Gastroesophageal sphincter (tissue), 4 donors: ENCODE results near the gene CCDC137. TPM values are rescaled to one million over a fixed set of nuclear protein-coding genes. Genes with fewer than 3 reads are reported as not detected.

Source experiments
- ATAC-seq: fragments of 150-250 bp; one replicate; pipeline ENCODE4 v1.9.1; 2016; ENCODE audit warnings: mild to moderate bottlenecking, moderate library complexity
- H3K27ac ChIP-seq, 4 donors: fragments of 200-600 bp; sonication (generic) in 3 of 4; 1 replicate in 3 of 4; 2 replicates in 1 of 4; pipeline ENCODE4 v1.5.1; 2016 to 2019
- H3K27me3 ChIP-seq: fragments of 200-600 bp; sonication (generic); one replicate; pipeline ENCODE4 v1.5.1; 2019
- H3K36me3 ChIP-seq, 2 donors: fragments of 200-600 bp; sonication (generic); one replicate each; pipeline ENCODE4 v1.5.1; 2019; ENCODE audit warnings: control low read depth in 1 of 2
- H3K4me1 ChIP-seq, 3 donors: fragments of 200-600 bp; sonication (generic); 1 replicate in 2 of 3; 2 replicates in 1 of 3; pipeline ENCODE4 v1.5.1; 2016 to 2019; ENCODE audit warnings: control low read depth in 2 of 3
- H3K4me3 ChIP-seq, 2 donors: fragments of 200-600 bp; sonication (generic); one replicate each; pipeline ENCODE4 v1.5.1; 2019; ENCODE audit warnings: mild to moderate bottlenecking in 1 of 2, moderate library complexity in 1 of 2
- H3K9me3 ChIP-seq, 3 donors: fragments of 200-600 bp; sonication (generic); one replicate each; pipeline ENCODE4 v1.5.1; 2017 to 2019; ENCODE audit warnings: control low read depth in 2 of 3
- EP300 ChIP-seq: sonication (generic); formaldehyde crosslinking; IDR thresholded peaks from one replicate; pipeline ENCODE4 v1.6.1; 2017; ENCODE audit warnings: antibody characterized with exemption, mild to moderate bottlenecking
- POLR2A ChIP-seq, 2 donors: fragments of 450-650 bp; IDR thresholded peaks; one replicate each; pipeline ENCODE4 v1.6.1; 2017; ENCODE audit warnings: antibody characterized with exemption in 2 of 2, mild to moderate bottlenecking in 2 of 2, moderate library complexity in 1 of 2
- POLR2AphosphoS5 ChIP-seq: sonication (generic); formaldehyde crosslinking; IDR thresholded peaks from one replicate; pipeline ENCODE4 v1.6.1; 2017; ENCODE audit warnings: antibody characterized with exemption
- WGBS, 2 donors: methylation state at CpG; one replicate each; pipeline ENCODE4 v1.1.5; 2018; ENCODE audit warnings: low coverage in 1 of 2; 5-methylcytosine and 5-hydroxymethylcytosine counted together
- total RNA-seq, 4 donors: library from RNA; depleted of rRNA; stranded (reverse); fragments of >200 nt; gene quantifications; one replicate each; pipeline ENCODE4 v1.1.0, GENCODE V29; 2016
- TF ChIP-seq, protein P1 (sequence below), 4 experiments: fragments of 200-600 bp in 2 of 4; fragments of 450-650 bp in 2 of 4; sonication (generic) in 1 of 4; IDR thresholded peaks; one replicate each; pipeline ENCODE4 v1.5.1; 2017 to 2019; ENCODE audit warnings: antibody characterized with exemption in 4 of 4, mild to moderate bottlenecking in 2 of 4, moderate library complexity in 2 of 4

CCDC137 gene
- total RNA-seq, 4 donors from 2014 or later = 8.2 to 16.1 (median 11.4) TPM

DNA sequence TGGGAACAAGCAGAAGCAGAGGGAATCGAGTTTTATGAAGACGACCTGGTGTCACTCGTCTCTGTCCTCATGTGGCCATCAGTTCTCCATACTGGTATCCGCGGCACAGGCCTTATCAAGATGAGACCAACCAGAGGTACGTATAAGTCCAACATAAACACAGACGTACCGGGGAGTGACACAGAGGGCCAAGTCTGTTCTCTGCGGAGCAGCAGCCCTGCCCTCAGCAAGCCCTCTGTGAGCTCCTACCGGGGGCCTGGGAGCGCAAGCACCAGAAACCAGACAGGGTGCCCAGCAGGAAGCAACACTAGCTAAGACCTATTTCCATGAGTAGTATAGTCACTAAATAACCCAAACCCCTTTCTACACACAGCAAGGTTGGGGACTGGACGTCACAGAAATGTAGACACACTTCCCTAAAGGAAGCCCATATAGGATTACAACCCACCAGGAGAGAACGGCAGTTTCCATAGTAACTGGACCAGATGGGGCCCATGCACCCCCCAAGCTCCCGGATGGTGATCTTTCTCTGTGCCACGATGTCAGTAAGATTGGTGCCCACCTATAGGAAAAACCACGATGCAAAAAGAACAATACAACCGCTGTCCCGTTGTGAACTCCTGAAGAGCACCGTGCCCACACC, 16.1 kb downstream of the CCDC137 start:
- Histone ChIP-seq H3K9me3 (no peaks in the 10 kb centered on the region), H3K36me3 (peaks cover 0 to 50% of the 10 kb centered on the region in 2 donors), H3K4me3 (peak overlapping the region; percentile 88 to 95), H3K4me1 (peaks cover 0 to 52% (median 24%) of the 10 kb centered on the region in 3 donors), H3K27me3 (no peaks in the 10 kb centered on the region), H3K27ac (peak overlapping the region in 3 of 4 donors; percentile 87 to 88 (median 88))
- TF ChIP-seq POLR2AphosphoS5 = no peak
- TF ChIP-seq, protein P1, sequence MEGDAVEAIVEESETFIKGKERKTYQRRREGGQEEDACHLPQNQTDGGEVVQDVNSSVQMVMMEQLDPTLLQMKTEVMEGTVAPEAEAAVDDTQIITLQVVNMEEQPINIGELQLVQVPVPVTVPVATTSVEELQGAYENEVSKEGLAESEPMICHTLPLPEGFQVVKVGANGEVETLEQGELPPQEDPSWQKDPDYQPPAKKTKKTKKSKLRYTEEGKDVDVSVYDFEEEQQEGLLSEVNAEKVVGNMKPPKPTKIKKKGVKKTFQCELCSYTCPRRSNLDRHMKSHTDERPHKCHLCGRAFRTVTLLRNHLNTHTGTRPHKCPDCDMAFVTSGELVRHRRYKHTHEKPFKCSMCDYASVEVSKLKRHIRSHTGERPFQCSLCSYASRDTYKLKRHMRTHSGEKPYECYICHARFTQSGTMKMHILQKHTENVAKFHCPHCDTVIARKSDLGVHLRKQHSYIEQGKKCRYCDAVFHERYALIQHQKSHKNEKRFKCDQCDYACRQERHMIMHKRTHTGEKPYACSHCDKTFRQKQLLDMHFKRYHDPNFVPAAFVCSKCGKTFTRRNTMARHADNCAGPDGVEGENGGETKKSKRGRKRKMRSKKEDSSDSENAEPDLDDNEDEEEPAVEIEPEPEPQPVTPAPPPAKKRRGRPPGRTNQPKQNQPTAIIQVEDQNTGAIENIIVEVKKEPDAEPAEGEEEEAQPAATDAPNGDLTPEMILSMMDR (IDR thresholded peaks at IDR 0.05) = no peak
- TF ChIP-seq EP300 = no peak
- no peak for TF ChIP-seq POLR2A (IDR thresholded peaks at IDR 0.05)
- WGBS, 2 donors = 0 to 22% methylated on average over 3 to 10 of the region's 19 CpGs
- ATAC-seq = no peak

DNA sequence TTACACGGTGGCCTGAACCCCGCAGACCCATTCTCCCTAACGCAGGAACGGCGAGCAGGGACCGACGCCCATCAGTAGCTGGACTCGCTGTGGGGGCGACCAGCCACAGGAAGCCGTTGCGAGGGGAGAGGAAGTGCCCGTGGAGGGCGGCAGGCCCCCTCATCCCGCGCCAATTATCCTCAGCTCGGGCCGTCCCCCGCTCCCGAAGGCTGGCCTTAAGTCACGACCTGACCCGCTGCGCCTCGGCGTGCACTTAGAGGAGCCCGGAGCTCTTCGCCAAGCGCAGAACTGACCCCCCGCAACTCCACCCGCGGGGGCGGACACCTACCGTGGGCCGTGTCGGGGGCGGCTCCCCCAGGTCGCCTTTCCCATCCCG, 16.7 kb downstream of the CCDC137 start:
- Histone ChIP-seq H3K27me3 (no peaks in the 10 kb centered on the region), H3K36me3 (peaks cover 0 to 55% of the 10 kb centered on the region in 2 donors), H3K9me3 (no peaks in the 10 kb centered on the region), H3K4me3 (peak overlapping the region; percentile 88 to 95), H3K27ac (peak overlapping the region; percentile 35 to 88 (median 88)), H3K4me1 (peaks cover 0 to 52% (median 24%) of the 10 kb centered on the region in 3 donors)
- ATAC-seq = peak; percentile 17
- TF ChIP-seq, protein P1 (IDR thresholded peaks at IDR 0.05) = no peak
- whole genome bisulfite sequencing, 2 donors = no CpG with 5 or more reads among the region's 37 CpGs

DNA sequence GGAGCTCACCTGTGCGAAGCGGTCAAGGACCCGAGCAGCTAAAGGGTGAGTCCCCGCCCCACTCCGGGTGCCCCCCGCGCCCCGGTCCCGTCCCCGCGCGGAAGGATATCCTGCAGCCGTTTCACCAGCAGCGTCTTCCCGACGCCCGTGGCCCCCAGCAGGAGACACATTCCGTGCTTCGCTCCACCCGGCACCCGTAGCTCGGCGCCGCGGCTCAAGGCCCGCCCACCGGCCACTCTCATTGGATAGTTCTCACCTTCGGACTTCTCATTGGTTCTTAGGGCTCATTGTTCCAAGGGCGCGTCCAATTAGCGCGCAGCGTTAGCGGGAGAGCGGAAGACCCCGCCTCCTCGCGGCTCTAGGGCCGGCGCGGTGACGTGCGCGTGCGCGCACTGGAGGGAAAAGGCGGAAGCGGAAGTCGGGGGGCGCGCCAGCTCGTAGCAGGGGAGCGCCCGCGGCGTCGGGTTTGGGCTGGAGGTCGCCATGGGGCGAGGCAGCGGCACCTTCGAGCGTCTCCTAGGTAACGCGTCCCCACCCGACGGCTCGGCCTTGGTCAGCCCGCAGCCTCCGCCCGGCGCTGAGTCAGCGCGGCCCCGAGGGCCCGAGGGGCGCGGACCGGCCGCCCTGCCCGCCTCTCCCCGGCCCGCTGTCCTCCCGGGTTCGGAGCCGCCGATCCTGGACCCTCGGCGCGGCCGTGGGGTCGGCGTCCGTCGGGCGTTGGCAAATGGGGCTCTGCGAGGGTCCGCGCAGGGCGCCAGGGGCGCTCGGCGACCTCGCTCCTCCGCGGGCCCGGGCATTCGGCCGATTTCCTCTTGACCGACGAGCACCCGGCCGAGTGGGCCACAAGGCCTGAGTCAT, 17.3 kb downstream of the CCDC137 start, which contains the start of the genes ARL16 and HGS:
TSS of gene ARL16 (minus strand) at position 214 of the 858 bp plus-strand sequence. CDS start at position 170, 44 bp downstream.
TSS of gene HGS (plus strand) at position 428 of the 858 bp plus-strand sequence. CDS start at position 484, 56 bp downstream.
- Histone ChIP-seq H3K27me3 (no peaks in the 10 kb centered on the region), H3K4me1 (peaks cover 0 to 52% (median 24%) of the 10 kb centered on the region in 3 donors), H3K36me3 (peaks cover 0 to 61% of the 10 kb centered on the region in 2 donors), H3K4me3 (peak within 1 kb of the TSS; percentile 88 to 95), H3K27ac (peak within 1 kb of the TSS; percentile 60 to 88 (median 88)), H3K9me3 (no peaks in the 10 kb centered on the region)
- ATAC-seq = peak; percentile 99
- 0% methylated on average over 3 to 4 of the region's 112 CpGs for WGBS, 2 donors
- TF ChIP-seq POLR2A (IDR thresholded peaks at IDR 0.05) (peak; percentile 70 to 75), POLR2AphosphoS5 (peak; percentile 86), EP300 (no peak)
- TF ChIP-seq, protein P1 (IDR thresholded peaks at IDR 0.05) = peak in 1 of 4 experiments; percentile 3

DNA sequence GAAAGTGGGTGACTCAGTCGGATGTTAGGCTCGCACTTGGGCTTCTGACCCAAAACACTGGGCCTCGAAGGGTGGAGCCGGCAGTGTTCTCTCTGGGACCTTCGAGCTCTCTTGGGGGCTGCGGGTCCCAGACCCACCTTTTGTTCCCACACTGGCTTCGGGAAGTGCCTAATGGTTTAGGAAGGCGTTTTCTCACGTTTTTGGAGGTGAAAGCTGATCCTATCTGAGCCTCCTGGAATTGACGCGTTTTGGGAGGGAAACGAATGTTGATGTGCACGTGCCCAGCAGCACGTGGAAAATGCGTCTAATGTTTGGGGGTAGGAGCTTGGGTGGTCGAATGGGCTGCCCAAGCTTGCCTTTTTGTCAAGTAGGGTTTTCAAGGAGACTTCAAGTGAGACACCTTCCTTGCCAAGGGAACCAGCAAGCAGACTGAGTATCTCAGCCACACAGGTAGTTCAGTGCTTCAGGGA, 17.9 kb downstream of the CCDC137 start:
- TF ChIP-seq POLR2A (IDR thresholded peaks at IDR 0.05) = no peak
- no peak for TF ChIP-seq EP300
- TF ChIP-seq, protein P1 (IDR thresholded peaks at IDR 0.05) = no peak
- TF ChIP-seq POLR2AphosphoS5 = no peak
- peak; percentile 48 for ATAC-seq
- no peaks in the 10 kb centered on the region for H3K9me3 ChIP-seq
- peaks cover 0 to 65% of the 10 kb centered on the region in 2 donors for H3K36me3 ChIP-seq
- H3K27me3 ChIP-seq = no peaks in the 10 kb centered on the region
- H3K4me1 ChIP-seq = peaks cover 0 to 52% (median 24%) of the 10 kb centered on the region in 3 donors
- H3K27ac ChIP-seq = peak overlapping the region; percentile 60 to 88 (median 88)
- WGBS, 2 donors = 3 to 6% methylated on average over 9 to 13 of the region's 16 CpGs
- peak overlapping the region; percentile 88 to 95 for H3K4me3 ChIP-seq
